Measurements from ENCODE around the gene USP40.

Gene USP40

GRCh38 chr2:233462826-233463470 lies 103.6 kb downstream of the USP40 start:
- H3K4me3 ChIP-seq (ENCODE audit: low read depth, low read length): no peak overlapping the region
- no peak for TF ChIP-seq CTCF (IDR thresholded peaks at IDR 0.05; ENCODE audit: low read depth, low read length)
- DNase-seq (ENCODE audit: low read depth, low spot score): no peak
- in situ Hi-C loops (cut with HindIII; ENCODE audit: low sequenced_read_pairs): no loop called here

DNA sequence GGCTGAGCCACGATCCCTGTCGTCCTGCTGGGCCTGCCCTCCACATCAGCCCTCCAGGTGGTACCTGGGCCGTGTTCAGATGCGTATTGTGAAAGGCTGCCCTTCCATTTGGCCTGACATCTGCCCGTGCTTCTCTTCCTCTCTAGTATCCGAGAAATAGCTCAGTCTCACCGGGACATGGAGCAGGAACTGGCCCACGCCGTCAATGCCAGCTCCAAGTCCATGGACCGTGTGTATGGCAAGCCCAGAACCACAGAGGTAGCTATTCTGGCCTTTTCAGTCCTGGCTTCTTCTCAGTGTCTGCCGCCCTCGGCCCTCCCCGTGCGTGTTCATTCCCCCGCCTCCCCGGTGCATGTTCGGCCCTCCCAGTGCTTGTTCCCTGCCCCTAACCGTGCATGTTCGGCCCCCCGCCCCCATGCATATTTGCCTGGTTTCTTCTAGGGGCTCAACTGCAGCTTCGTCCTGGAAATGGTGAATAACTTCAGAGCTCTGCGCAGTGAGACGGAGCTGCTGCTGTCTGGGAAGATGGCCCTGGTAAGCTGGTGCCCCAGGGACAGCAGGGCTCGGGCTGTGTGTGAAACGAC lies 104.3 kb downstream of the USP40 start:
- no peak for TF ChIP-seq CTCF (IDR thresholded peaks at IDR 0.05; ENCODE audit: low read depth, low read length)
- in situ Hi-C loops (cut with HindIII; ENCODE audit: low sequenced_read_pairs): no loop called here
- no peak overlapping the region for H3K4me3 ChIP-seq (ENCODE audit: low read depth, low read length)
- no peak for DNase-seq (ENCODE audit: low read depth, low spot score)

GRCh38 chr2:233461481-233461891 lies 105.1 kb downstream of the USP40 start:
- in situ Hi-C loops (cut with HindIII; ENCODE audit: low sequenced_read_pairs): no loop called here
- no peak for TF ChIP-seq CTCF (IDR thresholded peaks at IDR 0.05; ENCODE audit: low read depth, low read length)
- DNase-seq (ENCODE audit: low read depth, low spot score): no peak
- no peak overlapping the region for H3K4me3 ChIP-seq (ENCODE audit: low read depth, low read length)

- in situ Hi-C loops (cut with HindIII; ENCODE audit: low sequenced_read_pairs): no loop called here
These were observed 105.7 kb downstream of the USP40 start for GRCh38 chr2:233460726-233461441.

GRCh38 chr2:233459426-233459825 lies 107.2 kb downstream of the USP40 start:
- in situ Hi-C loops (cut with HindIII; ENCODE audit: low sequenced_read_pairs): no loop called here
- TF ChIP-seq CTCF (IDR thresholded peaks at IDR 0.05; ENCODE audit: low read depth, low read length): no peak
- DNase-seq (ENCODE audit: low read depth, low spot score): no peak
- no peak overlapping the region for H3K4me3 ChIP-seq (ENCODE audit: low read depth, low read length)

More at GRCh38 chr2:233460726-233461441, 105.7 kb downstream of the USP40 start:
- DNase-seq (ENCODE audit: low read depth, low spot score): no peak
- no peak for TF ChIP-seq CTCF (IDR thresholded peaks at IDR 0.05; ENCODE audit: low read depth, low read length)
- H3K4me3 ChIP-seq (ENCODE audit: low read depth, low read length): no peak overlapping the region

DNA sequence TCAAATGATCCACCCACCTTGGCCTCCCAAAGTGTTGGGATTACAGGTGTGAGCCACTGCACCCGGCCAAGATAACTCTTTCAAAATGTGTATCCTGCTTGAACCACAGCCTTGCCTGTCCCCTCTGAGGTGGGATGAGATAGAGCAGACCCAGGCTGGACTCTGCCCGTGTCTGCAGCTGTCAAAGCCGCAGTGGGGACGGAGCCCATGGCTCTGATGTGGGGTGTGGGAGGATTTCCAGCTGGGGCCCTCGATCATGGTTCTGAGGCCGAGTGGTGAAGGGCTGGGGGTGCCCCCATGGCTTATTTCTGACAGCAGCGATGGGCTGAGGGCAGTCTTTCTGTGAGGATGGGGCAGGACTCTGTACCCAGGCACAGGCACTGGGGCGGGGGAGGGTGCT lies 107.8 kb downstream of the USP40 start:
- no peak for TF ChIP-seq CTCF (IDR thresholded peaks at IDR 0.05; ENCODE audit: low read depth, low read length)
- in situ Hi-C loops (cut with HindIII; ENCODE audit: low sequenced_read_pairs): no loop called here

More for the DNA sequence above, 107.8 kb downstream of the USP40 start:
- no peak overlapping the region for H3K4me3 ChIP-seq (ENCODE audit: low read depth, low read length)
- no peak for DNase-seq (ENCODE audit: low read depth, low spot score)
